SK-N-MC (cell line): Measurements from ENCODE around the gene TMEM158.

Experiments
- EZH2 ChIP-seq: fragments of 200-600 bp; sonication (generic); IDR thresholded peaks from one replicate; pipeline ENCODE4 v1.6.1; 2017; ENCODE audit warnings: antibody characterized with exemption
- POLR2AphosphoS5 ChIP-seq: IDR thresholded peaks from 2 replicates; pipeline ENCODE4 v1.6.1; 2012; ENCODE audit warnings: mild to moderate bottlenecking, low read depth, low read length, borderline replicate concordance

DNA sequence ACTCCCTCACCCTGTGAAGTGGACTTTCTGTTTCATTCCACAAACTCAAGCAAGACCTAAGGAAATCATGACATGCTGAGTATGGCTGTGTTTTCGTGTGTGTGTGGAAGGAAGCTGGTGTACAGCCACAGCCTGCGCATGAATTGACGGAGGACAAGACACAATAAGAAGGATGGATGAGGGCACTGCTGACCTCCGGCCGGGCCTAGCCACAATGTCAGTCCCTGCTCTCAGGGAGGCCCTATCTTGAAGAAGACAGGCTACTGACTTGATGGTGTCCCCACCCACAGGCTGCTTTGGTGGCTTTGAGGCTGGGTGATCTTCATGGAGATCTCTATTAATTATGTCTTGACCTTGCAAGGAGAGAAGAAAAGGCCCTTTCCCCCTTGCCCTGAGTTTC lies 40.6 kb downstream of the TMEM158 start:
- TF ChIP-seq EZH2 (no peak), POLR2AphosphoS5 (no peak)
